Upper lobe of left lung (tissue), 6 donors: ENCODE measurements around the gene RHOB. TPM values are rescaled to one million over a fixed set of nuclear protein-coding genes. Genes with fewer than 3 reads are reported as not detected.
A peak's percentile ranks its signal among the peaks of the same experiment; 100 is the strongest.

ENCODE experiments used
- ATAC-seq, 2 donors: fragments of 200-7000 bp; cut with Tn5 transposase; one replicate each; pipeline ENCODE4 v1.9.1; 2022; ENCODE audit warnings: mild to moderate bottlenecking in 2 of 2, moderate library complexity in 2 of 2; ENCODE audit not compliant: low FRiP score in 2 of 2
- DNase-seq, 2 donors: peaks; one replicate each; pipeline ENCODE4 v3.0.0-alpha.2; 2019 to 2020
- H3K27ac ChIP-seq, 4 donors: fragments of 200-600 bp; sonication (generic); one replicate each; pipeline ENCODE4 v1.5.1; 2016 to 2019
- H3K27me3 ChIP-seq, 4 donors: fragments of 200-600 bp; sonication (generic); one replicate each; pipeline ENCODE4 v1.5.1; 2017 to 2019
- H3K36me3 ChIP-seq, 4 donors: fragments of 200-600 bp; sonication (generic); one replicate each; pipeline ENCODE4 v1.5.1; 2016 to 2019
- H3K4me1 ChIP-seq, 4 donors: fragments of 200-600 bp; sonication (generic); one replicate each; pipeline ENCODE4 v1.5.1; 2018 to 2019
- H3K4me3 ChIP-seq, 4 donors: fragments of 200-600 bp; sonication (generic); one replicate each; pipeline ENCODE4 v1.5.1; 2017 to 2019; ENCODE audit warnings: mild to moderate bottlenecking in 2 of 4, moderate library complexity in 1 of 4
- H3K9me3 ChIP-seq, 4 donors: fragments of 200-600 bp; sonication (generic); one replicate each; pipeline ENCODE4 v1.5.1; 2018 to 2019
- EP300 ChIP-seq, 4 donors: sonication (generic); formaldehyde crosslinking; IDR thresholded peaks; one replicate each; pipeline ENCODE4 v1.5.1; 2017; ENCODE audit warnings: antibody characterized with exemption in 4 of 4, control low read depth in 2 of 4
- POLR2A ChIP-seq, 4 donors: fragments of 450-650 bp; IDR thresholded peaks; one replicate each; pipeline ENCODE4 v1.5.1; 2016 to 2017; ENCODE audit warnings: antibody characterized with exemption in 4 of 4, mild to moderate bottlenecking in 2 of 4
- POLR2AphosphoS5 ChIP-seq, 2 donors: sonication (generic); formaldehyde crosslinking; IDR thresholded peaks; one replicate each; pipeline ENCODE4 v1.5.1; 2017; ENCODE audit warnings: antibody characterized with exemption in 2 of 2
- WGBS, 2 donors: methylation state at CpG; one replicate each; pipeline ENCODE4 v1.1.5; 2017 to 2018; 5-methylcytosine and 5-hydroxymethylcytosine counted together
- total RNA-seq, 6 donors: library from RNA; depleted of rRNA in 4 of 6; stranded (reverse); fragments of >200 nt in 4 of 6; gene quantifications; one replicate each; pipeline versions ENCODE4 v1.1.0 to v1.2.1, GENCODE V29; 2016 to 2021
- TF ChIP-seq, protein P1 (sequence below), 6 experiments: fragments of 450-650 bp in 4 of 6; fragments of 200-600 bp in 2 of 6; sonication (generic) in 2 of 6; IDR thresholded peaks; one replicate each; pipeline ENCODE4 v1.5.1; 2016 to 2019; ENCODE audit warnings: antibody characterized with exemption in 6 of 6
- donor health status: DM: no; HTN: no; CAD: no; lungs with moderate emphysema.
- donor health status: DM: no; HTN: yes; CAD: no; lungs with severe emphysema.

The RHOB gene
- total RNA-seq, 6 donors from 2014 or later = 193 to 583 (median 336) TPM

DNA sequence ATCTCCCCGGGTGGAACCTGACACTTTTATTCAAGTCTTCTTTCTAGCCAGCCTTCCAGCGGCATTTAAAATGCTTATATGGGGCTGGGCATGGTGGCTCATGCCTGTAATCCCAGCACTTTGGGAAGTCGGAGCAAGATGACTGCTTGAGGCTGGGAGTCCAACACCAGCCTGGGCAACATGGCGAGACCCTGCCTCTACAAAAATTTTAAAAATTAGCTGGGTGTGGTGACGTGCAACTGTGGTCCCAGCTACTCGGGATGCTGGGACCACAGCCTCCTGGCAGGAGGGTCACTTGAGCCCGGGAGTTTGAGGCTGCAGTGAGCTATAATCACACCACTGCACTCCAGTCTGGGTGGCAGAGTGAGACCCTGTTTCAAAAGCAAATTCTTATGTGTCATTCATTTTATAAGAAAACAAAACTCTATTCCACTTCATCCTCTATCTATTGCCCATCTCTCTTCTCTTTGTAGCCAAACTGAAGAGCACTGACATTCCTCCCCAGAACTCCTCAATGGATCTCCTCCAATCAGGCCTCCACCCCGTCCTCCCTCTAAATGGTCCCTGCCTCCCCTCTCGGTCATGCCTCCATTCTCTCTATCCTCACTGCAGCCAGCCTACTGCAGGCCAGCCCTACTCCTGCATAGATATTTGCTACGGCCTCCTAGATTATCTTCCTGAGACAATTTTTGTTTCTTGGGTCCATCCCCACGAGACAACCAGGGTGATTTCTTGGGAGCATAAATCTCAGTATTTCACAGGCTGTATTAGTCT is 18.0 kb upstream of the RHOB start:
- TF ChIP-seq POLR2AphosphoS5 (IDR thresholded peaks at IDR 0.05) (no peak), POLR2A (IDR thresholded peaks at IDR 0.05) (no peak), EP300 (IDR thresholded peaks at IDR 0.05) (no peak)
- TF ChIP-seq, protein P1, sequence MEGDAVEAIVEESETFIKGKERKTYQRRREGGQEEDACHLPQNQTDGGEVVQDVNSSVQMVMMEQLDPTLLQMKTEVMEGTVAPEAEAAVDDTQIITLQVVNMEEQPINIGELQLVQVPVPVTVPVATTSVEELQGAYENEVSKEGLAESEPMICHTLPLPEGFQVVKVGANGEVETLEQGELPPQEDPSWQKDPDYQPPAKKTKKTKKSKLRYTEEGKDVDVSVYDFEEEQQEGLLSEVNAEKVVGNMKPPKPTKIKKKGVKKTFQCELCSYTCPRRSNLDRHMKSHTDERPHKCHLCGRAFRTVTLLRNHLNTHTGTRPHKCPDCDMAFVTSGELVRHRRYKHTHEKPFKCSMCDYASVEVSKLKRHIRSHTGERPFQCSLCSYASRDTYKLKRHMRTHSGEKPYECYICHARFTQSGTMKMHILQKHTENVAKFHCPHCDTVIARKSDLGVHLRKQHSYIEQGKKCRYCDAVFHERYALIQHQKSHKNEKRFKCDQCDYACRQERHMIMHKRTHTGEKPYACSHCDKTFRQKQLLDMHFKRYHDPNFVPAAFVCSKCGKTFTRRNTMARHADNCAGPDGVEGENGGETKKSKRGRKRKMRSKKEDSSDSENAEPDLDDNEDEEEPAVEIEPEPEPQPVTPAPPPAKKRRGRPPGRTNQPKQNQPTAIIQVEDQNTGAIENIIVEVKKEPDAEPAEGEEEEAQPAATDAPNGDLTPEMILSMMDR (IDR thresholded peaks at IDR 0.05) = no peak
- DNase-seq (no peak), ATAC-seq (no peak)
- 90 to 93% methylated on average over 10 to 11 of the region's 11 CpGs for whole genome bisulfite sequencing, 2 donors
- no peaks in the 10 kb centered on the region for H3K9me3 ChIP-seq
- H3K27ac ChIP-seq = peak overlapping the region; percentile 40 to 74 (median 68)
- H3K4me3 ChIP-seq = no peak overlapping the region
- peaks cover 26 to 40% (median 30%) of the 10 kb centered on the region in 4 donors for H3K4me1 ChIP-seq
- no peaks in the 10 kb centered on the region for H3K27me3 ChIP-seq
- H3K36me3 ChIP-seq = no peaks in the 10 kb centered on the region

DNA sequence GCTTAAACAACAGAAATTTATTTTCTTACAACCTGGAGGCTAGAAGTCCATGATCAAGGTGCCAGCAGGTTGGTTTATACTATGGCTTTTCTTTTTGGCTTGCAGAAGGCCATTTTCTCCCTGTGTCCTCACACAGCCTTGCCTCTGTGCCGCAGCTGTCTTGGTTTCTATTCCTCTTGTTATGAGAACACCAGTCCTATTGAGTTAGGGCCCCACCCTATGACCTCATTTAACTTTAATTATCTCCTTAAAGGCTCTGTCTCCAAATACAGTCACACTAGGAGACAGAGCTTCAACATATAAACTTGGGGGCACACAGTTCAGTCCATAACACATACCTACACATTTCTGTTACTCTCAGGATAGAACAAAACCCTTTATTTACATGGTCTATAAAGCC is 17.3 kb upstream of the RHOB start:
- peak in 1 of 2 donors; percentile 61 for DNase-seq
- no peaks in the 10 kb centered on the region for H3K36me3 ChIP-seq
- no peaks in the 10 kb centered on the region for H3K27me3 ChIP-seq
- 21 to 35% methylated on average over 1 of the region's 1 CpG for WGBS, 2 donors
- no peak overlapping the region for H3K4me3 ChIP-seq
- no peaks in the 10 kb centered on the region for H3K9me3 ChIP-seq
- TF ChIP-seq EP300 (IDR thresholded peaks at IDR 0.05) (peak in 2 of 4 donors; percentile 23 to 43), POLR2AphosphoS5 (IDR thresholded peaks at IDR 0.05) (peak in 1 of 2 donors; percentile 20), POLR2A (IDR thresholded peaks at IDR 0.05) (peak in 2 of 4 donors; percentile 24 to 62)
- TF ChIP-seq, protein P1 (IDR thresholded peaks at IDR 0.05) = no peak
- H3K4me1 ChIP-seq = peaks cover 19 to 34% (median 23%) of the 10 kb centered on the region in 4 donors
- ATAC-seq = peak in 1 of 2 donors; percentile 89
- H3K27ac ChIP-seq = peak overlapping the region; percentile 40 to 74 (median 68)

DNA sequence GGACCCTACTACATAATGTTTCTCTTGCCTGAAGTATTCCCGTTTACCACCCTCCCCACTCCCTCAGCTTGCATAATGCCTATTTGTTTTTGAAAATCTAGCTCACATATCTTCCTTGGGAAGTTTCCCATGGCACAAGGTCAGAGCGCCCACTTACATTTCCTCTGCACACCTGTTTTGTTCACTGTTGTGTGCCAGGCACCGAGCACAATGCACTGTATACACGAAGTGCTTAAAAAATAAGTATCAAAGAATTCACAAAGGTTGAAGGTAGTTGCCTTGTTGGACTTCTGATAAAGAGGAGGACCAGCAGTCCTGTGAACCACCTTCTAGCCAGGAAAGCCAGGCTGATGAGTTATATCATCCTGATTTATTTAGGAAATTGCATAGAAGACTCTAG is 16.8 kb upstream of the RHOB start:
- Histone ChIP-seq H3K4me3 (no peak overlapping the region), H3K36me3 (no peaks in the 10 kb centered on the region), H3K9me3 (no peaks in the 10 kb centered on the region), H3K4me1 (peaks cover 14 to 29% (median 18%) of the 10 kb centered on the region in 4 donors), H3K27me3 (no peaks in the 10 kb centered on the region), H3K27ac (peak overlapping the region; percentile 40 to 74 (median 68))
- ATAC-seq = peak in 1 of 2 donors; percentile 32
- peak in 1 of 2 donors; percentile 19 for DNase-seq
- TF ChIP-seq EP300 (IDR thresholded peaks at IDR 0.05) = no peak
- no peak for TF ChIP-seq POLR2A (IDR thresholded peaks at IDR 0.05)
- TF ChIP-seq POLR2AphosphoS5 (IDR thresholded peaks at IDR 0.05) = no peak
- TF ChIP-seq, protein P1 (IDR thresholded peaks at IDR 0.05) = no peak
- 53 to 60% methylated on average over 4 of the region's 4 CpGs for WGBS, 2 donors

DNA sequence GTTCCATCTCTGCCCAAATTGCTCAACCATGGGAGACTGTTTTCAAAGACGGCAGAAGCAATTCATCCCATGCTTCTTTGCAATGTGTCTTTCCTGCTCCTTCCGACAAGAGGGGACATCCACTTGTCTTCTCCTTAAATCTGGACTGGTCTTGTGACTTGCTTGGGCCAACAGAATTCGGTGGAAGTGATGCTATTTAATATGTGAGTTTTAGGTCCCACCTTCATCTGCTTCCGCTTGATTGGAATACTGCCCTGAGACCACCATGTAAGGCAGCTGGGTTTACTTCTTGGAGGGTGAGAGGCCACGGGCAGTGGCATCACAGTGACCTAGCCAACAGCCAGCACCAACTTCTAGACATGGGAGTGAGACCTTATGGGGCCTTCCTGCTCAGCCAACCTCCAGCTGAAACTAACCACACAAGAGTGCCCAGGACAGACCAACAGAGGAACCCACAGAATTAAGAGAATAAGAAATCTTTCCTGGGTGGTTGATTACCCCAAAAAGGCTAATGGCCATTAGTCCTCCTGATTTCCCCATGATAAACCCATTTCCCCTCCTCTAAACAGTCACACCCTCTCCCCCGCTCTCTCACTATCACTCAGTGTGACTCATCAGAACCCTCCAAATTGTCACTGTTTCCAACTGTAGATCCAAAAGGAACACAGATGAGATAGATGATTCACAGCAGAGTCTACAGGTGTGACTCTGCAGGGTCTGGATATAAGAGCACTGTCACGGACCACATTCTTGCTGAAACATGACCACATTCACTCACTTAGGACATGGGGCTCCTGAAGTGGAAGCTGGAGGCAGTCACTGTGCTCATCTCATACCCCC is 16.2 kb upstream of the RHOB start:
- WGBS, 2 donors = 80 to 89% methylated on average over 7 of the region's 7 CpGs
- Histone ChIP-seq H3K36me3 (no peaks in the 10 kb centered on the region), H3K27ac (peak overlapping the region in 3 of 4 donors; percentile 40 to 74 (median 69)), H3K27me3 (no peaks in the 10 kb centered on the region), H3K4me1 (peaks cover 8 to 23% (median 13%) of the 10 kb centered on the region in 4 donors), H3K4me3 (no peak overlapping the region), H3K9me3 (no peaks in the 10 kb centered on the region)
- TF ChIP-seq, protein P1 (IDR thresholded peaks at IDR 0.05) = no peak
- TF ChIP-seq EP300 (IDR thresholded peaks at IDR 0.05) = peak in 1 of 4 donors; percentile 19
- ATAC-seq (peak in 1 of 2 donors; percentile 70), DNase-seq (peak in 1 of 2 donors; percentile 18)
